HG03521 (cell line): ENCODE measurements around the gene GLI3.

Source experiments
- ATAC-seq: cut with Tn5 transposase; IDR thresholded peaks from one replicate; pipeline ENCODE4 v1.9.1; 2021; ENCODE audit warnings: mild to moderate bottlenecking, moderate library complexity; ENCODE audit not compliant: unreplicated experiment

Gene GLI3

GRCh38 chr7:42180806-42181205 is 56.2 kb downstream of the GLI3 start:
- ATAC-seq = no peak

- no peak for ATAC-seq
Measured at GRCh38 chr7:42176724-42177101, 60.3 kb downstream of the GLI3 start.

GRCh38 chr7:42175834-42176723 is 60.9 kb downstream of the GLI3 start:
- no peak for ATAC-seq

- no peak for ATAC-seq
Measured at GRCh38 chr7:42174391-42174912, 62.6 kb downstream of the GLI3 start.

- ATAC-seq = no peak
Measured at GRCh38 chr7:42170724-42171123, 66.3 kb downstream of the GLI3 start.

GRCh38 chr7:42168512-42168911 is 68.5 kb downstream of the GLI3 start:
- ATAC-seq = no peak

GRCh38 chr7:42167631-42168236 is 69.3 kb downstream of the GLI3 start:
- ATAC-seq = no peak

GRCh38 chr7:42167206-42167605 is 69.8 kb downstream of the GLI3 start:
- no peak for ATAC-seq

GRCh38 chr7:42164881-42165428 is 72.1 kb downstream of the GLI3 start:
- no peak for ATAC-seq

- ATAC-seq = no peak
Measured at GRCh38 chr7:42162560-42163325, 74.3 kb downstream of the GLI3 start.

- no peak for ATAC-seq
Measured at GRCh38 chr7:42161719-42162118, 75.3 kb downstream of the GLI3 start.

GRCh38 chr7:42161110-42161509 is 75.9 kb downstream of the GLI3 start:
- no peak for ATAC-seq

- no peak for ATAC-seq
Measured at GRCh38 chr7:42159130-42159529, 77.9 kb downstream of the GLI3 start.

- no peak for ATAC-seq
Measured at GRCh38 chr7:42156967-42157721, 79.9 kb downstream of the GLI3 start.

- ATAC-seq = no peak
Measured at GRCh38 chr7:42156291-42156865, 80.6 kb downstream of the GLI3 start.

GRCh38 chr7:42155584-42156290 is 81.3 kb downstream of the GLI3 start:
- no peak for ATAC-seq

GRCh38 chr7:42154173-42154572 is 82.8 kb downstream of the GLI3 start:
- no peak for ATAC-seq

- no peak for ATAC-seq
Measured at GRCh38 chr7:42152329-42153205, 84.4 kb downstream of the GLI3 start.
